Activated CD4-positive, alpha-beta T cell treated with anti-CD3 and anti-CD28 coated beads, Interleukin-2, Interleukin-4, amounts not matched to agents 100 ng/mL and 50 ng/mL, durations not matched to agents 16 hours and 8 hours (primary cell): ENCODE data around the gene ATL1.
A peak's percentile ranks its signal among the peaks of the same experiment; 100 is the strongest.

Source experiments
- DNase-seq: peaks from one replicate; pipeline ENCODE4 v3.0.0-alpha.2; 2020; ENCODE audit warnings: low spot score

Gene ATL1

GRCh38 chr14:50559990-50560930 lies at the start of gene ATL1:
Gene ATL1, plus strand, starts transcription at chr14:50560145. Its CDS starts 121 bp downstream, at chr14:50560266.
- peak; percentile 19 for DNase-seq

DNA sequence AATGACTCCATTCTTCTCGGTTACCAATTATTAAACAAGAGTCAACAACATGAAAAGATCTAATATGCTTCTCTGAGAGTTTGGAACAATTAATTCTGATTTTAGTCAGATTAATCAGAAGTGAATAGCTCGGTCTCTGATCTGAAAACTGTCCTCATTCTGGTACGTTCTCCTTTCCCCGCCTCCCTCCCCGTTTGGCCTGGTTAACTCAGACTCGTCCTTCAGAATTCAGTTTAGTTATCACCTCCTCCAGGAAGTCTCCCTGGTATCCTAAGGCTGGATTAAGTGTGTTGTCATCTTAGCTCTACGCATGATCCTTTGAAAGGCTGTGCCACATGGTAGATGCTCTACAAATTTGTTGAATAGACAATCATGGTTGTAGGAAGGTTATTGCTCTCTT lies 49.8 kb upstream of the ATL1 start:
- DNase-seq = no peak

DNA sequence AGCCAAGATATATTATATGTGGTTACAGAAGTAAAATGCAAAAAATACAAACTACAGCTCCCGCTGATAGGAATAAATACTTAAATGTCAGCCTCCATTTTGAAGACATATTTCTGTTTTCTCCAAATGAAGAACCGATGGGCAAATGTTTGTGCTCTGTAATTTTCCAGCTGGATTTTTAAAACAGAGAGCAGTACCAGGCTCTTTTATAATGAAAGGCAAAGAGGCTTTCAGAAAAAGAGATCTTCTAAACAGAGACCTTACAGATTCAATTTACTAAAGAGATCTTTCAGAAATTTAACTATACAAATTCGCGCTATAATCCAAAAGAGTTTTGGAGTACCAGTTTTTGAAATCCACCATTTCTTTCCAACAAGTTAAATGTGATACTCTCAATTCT lies 47.5 kb upstream of the ATL1 start:
- no peak for DNase-seq

GRCh38 chr14:50516091-50516490 lies 43.9 kb upstream of the ATL1 start:
- no peak for DNase-seq

DNA sequence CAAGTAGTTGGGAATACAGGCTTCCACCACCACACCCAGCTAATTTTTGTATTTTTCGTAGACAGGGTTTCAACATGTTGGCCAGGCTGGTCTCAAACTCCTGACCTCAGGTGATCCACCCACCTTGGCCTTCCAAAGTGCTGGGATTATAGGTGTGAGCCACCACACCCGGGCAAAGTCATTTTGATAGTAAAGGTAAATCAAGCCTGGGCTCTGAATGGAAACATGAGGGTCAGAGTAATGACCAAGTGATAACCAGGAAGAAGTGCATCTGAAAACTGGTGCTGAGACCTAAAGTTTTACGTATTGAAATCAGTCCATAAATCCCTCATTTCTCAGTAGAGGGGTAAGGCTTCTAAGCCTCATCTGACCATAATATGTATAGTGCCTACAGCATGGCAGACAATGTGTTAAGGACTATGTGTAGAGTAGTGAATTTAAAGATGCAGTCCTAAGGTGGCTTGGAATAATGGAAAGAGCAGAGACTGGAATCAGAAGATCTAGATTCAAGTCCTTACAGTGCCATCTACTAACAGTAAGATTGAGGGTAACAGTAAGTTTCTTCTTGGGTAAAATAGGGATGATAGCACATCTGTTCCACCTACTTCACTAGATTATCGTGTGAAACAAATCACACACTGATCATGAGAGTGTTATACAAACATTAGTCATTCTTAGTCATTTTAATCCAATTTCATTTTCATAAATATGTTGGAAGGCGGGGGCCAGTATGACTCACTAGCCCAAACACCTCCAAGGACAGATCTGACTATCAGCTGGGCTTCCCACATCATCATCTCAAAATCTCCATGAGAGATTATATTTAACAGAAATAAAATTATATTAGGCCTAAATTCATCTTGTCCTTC lies 38.8 kb upstream of the ATL1 start:
- peak; percentile 85 for DNase-seq

- peak; percentile 77 for DNase-seq
These were observed 38.0 kb upstream of the ATL1 start for GRCh38 chr14:50521912-50522341.

DNA sequence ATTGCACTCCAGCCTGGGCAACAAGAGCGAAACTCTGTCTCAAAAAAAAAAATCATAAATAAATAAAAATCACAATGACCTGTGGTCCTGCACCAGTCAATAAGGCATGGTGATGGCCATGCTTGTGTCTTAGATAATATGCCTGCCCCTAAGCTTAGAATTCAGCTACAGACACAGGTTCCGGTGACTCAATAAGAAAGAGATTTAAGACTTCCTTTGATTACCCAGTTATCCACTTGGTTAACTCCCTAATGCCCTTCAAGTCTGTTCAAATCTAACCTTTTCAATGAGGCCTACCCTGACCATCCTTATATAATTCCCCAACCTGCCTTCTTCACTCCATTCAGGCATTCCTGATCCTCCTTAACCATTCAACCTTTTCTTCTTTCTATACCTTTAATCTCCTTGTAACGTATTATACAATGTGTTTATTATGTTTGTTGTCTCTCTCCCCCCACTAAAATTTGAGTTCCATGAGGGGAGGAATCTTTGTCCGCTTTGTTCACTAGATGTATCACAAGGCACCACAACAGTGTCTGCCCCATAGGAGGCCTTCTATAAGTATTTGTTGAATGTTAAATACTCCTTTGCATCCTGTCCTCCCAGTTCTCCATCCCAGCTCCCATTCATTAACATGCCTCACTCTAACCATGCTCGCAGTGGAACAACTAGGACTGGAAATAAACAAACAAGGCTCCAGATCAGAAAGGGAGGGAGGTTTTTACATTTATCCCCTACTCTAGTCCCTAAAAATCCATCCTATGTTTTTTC lies 36.5 kb upstream of the ATL1 start:
- DNase-seq = no peak

- peak; percentile 25 for DNase-seq
These were observed 35.9 kb upstream of the ATL1 start for GRCh38 chr14:50524060-50524459.

DNA sequence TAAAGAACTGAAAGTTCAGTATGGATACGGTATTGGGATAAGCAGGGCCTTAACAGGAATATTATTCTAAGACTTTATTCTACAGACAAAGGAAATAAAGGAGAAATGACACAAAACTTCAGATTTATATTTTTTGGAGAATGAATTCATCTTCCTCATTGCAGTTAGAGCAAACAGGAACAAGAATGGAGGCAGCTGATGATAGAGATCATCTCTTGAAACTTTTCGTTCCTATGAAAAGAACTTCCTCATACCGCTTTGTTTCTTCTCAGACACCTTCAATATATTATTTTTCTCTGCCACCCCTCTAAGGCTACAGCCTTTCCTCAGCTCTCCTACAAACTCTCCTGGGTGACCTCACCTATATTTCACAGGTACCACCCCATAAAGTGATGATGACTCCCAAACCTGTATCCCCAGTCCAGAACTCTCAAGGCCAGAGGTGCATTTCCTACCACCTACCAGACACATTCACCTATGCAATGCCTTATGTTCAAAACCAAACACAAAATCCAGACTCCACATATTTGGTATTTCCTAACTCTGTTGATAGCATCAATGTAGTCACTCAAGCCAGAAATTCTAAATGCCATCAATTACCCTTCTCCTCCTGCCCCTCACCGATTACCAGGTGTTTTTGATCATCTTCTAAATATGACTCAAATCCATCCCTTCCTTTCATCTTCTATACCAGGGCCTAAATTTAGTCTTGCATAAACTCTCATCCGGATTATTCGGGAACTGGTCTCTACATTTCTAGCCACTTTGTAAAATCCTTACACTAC lies 35.0 kb upstream of the ATL1 start:
- no peak for DNase-seq

DNA sequence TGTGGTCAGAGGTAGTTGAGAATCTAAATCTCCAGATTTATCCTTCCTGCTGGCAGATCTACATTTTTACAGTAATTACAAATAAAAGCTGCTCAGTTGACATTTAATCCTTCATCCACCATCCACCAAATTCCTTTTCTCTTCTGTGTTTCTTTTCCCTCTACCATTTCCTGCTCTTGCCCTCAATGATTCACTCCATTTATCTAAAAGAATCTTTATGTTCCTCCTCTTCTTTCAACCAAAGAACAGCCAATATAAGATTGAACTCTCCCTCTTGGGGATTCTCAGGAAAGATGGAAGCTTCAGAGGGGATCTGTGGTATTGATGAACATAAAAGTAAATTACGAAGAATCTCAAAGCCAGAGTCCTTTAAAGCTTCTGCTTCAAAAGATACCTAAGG lies 31.9 kb upstream of the ATL1 start:
- no peak for DNase-seq

DNA sequence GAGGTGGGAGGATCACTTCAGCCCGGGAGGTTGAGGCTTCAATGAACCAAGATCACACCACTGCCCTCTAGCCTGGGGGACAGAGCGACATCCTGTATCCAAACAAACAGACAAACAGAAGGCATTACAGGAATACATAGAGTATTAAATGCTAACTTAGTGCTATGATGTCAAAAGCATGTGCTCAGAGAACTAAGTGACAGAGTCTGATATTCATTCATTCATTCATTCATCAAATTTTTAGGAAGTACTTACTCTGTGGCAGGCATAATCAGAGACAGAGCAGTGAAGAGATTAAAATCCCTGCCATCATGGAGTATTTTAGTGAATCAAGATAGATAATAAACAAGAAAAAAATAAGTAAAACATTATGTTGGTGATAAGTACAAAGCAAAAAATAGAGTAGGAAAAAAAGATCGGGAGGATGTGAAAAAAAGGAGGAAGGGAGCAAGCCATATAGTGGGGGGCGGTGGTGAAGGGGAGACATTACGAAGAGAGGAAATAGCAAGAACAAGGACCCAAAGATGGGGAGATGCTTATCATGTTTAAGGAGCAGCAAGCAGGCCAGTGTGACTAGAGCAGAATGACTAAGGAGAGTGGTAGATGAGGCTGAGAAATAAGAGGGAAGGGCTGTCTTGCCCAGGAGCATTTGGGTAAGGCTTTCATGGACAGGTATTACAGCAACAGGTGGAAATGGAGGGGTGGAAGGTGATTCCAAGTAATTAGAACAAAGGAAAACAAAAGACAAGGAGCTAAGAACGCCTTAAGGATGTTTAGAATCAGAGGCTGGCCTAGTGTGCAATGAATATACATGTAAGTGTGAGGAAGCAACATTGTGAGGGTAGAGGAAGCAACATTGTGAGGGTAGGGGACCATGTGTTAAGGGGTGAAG lies 30.4 kb upstream of the ATL1 start:
- DNase-seq = no peak

- no peak for DNase-seq
These were observed 29.6 kb upstream of the ATL1 start for GRCh38 chr14:50530358-50530757.

DNA sequence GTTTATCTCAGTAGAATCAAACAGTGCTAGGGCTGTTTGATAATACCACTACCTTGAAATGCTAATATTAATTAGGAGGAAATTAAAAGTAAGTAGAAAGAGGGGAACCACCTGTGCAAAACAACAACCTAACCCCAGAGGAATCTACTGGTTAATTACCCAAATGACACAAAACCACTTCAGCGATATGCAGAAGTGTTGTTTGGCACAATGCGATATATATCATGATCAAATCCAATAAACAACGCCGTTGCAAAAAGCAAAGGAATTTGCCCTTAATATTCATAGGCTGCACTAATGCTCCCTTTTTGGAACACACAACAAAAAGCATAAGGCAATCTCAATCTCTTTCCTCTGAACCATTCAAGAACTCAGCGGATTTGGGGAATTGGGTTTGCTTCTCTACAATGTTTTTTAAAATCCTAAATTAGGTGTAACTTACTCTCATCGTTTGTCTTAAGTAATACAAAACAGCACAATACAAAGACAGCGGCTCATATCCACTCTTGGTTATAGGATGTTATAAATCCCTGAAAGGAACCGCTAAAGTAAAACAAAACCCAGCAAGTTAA lies 29.1 kb upstream of the ATL1 start:
- DNase-seq = no peak

GRCh38 chr14:50531595-50532501 lies 28.1 kb upstream of the ATL1 start:
- DNase-seq = peak; percentile 15

DNA sequence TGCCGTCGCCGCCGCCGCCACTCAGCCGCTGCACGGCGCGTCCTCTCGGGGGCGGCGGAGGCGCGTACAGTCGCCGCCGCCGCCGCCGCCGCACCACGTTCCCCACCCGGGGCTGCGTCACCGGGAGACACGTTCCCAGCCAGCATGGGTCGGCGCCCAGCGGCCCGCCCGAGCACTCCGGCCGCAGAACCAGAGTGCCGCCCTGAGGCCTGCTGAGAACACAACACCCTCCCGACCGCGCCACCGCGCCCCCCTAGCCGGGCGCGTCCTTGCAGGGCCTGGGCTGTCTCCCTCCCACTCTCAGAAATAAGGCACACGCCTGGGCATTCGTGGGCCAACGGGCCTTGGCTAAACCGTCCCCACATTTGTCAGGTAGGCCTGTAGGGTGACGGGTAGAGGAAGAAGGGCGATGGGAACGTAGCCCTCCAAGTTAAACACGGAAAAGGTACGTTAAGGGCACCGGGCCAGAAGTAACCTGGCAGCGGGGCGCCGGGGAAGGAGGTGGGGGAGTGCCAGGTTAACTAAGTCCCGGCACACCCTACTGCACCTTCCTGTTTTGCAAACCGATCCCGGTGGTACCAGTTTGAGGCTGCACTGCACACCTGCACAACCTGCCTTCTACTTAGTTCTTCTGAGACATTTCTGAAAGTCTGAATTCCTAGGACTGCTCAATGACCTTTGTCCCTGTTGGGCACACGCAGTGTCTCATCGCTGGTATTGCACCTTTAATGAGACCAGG lies 27.3 kb upstream of the ATL1 start, which contains the start of gene MAP4K5:
TSS of gene MAP4K5 (minus strand) at position 68 of the 739 bp plus-strand sequence. CDS start 520 bp downstream, outside the sequence.
- peak; percentile 92 for DNase-seq

GRCh38 chr14:50533241-50533705 lies 26.7 kb upstream of the ATL1 start:
- DNase-seq = no peak

GRCh38 chr14:50533806-50534205 lies 26.1 kb upstream of the ATL1 start:
- no peak for DNase-seq

DNA sequence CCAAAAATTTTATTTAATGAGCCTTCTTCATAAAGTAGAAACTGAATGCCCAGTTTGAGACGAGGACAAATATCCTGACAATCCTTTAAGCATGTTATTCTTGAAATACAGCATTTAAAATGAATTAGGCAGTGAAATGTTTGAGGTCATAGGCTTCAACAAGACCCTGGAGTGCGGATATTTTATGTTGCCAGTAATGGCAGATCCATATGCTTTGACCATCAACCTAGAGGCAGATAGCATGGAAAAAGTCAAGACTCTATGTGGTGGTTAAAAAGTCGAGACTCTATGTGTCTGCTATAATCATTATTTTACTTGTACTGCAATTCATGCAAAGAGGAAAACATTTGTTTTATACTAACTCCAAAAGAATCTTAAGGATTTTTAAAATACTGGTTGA lies 25.5 kb upstream of the ATL1 start:
- no peak for DNase-seq
